GM18868 (cell line): ENCODE data around the gene FAM117B.
A peak's percentile ranks its signal among the peaks of the same experiment; 100 is the strongest.
"Not testable (repeated sequence)": the region's sequence is repeated elsewhere in the genome, so short reads cannot be mapped to it uniquely, and the experiment has no call there.

Source experiments
- ATAC-seq: cut with Tn5 transposase; IDR thresholded peaks from one replicate; pipeline ENCODE4 v1.9.1; 2021; ENCODE audit warnings: mild to moderate bottlenecking, moderate library complexity; ENCODE audit not compliant: unreplicated experiment

Gene FAM117B

GRCh38 chr2:202636213-202636513, 1.4 kb downstream of the FAM117B start:
- peak; percentile 20 for ATAC-seq

GRCh38 chr2:202638721-202639120, 4.0 kb downstream of the FAM117B start:
- no peak for ATAC-seq

GRCh38 chr2:202639231-202639630, 4.5 kb downstream of the FAM117B start:
- no peak for ATAC-seq

- ATAC-seq, result no peak
Observed at GRCh38 chr2:202642567-202642966, 7.8 kb downstream of the FAM117B start.

GRCh38 chr2:202643012-202643858, 8.5 kb downstream of the FAM117B start:
- no peak for ATAC-seq

- ATAC-seq, result no peak
Observed at GRCh38 chr2:202652119-202652518, 17.4 kb downstream of the FAM117B start.

GRCh38 chr2:202653890-202654289, 19.1 kb downstream of the FAM117B start:
- ATAC-seq, result no peak

- no peak for ATAC-seq
Observed at GRCh38 chr2:202657876-202658275, 23.1 kb downstream of the FAM117B start.

- ATAC-seq, result no peak
Observed at GRCh38 chr2:202660796-202661195, 26.0 kb downstream of the FAM117B start.

- peak; percentile 38 for ATAC-seq
Observed at GRCh38 chr2:202669841-202670240, 35.1 kb downstream of the FAM117B start.

- ATAC-seq, result no peak
Observed at GRCh38 chr2:202671317-202672035, 36.7 kb downstream of the FAM117B start.

GRCh38 chr2:202675097-202675496, 40.3 kb downstream of the FAM117B start:
- not testable (repeated sequence) for ATAC-seq

GRCh38 chr2:202679980-202680379, 45.2 kb downstream of the FAM117B start:
- no peak for ATAC-seq

- no peak for ATAC-seq
Observed at GRCh38 chr2:202680512-202680911, 45.7 kb downstream of the FAM117B start.

GRCh38 chr2:202681688-202682205, 47.0 kb downstream of the FAM117B start:
- no peak for ATAC-seq

GRCh38 chr2:202682274-202682673, 47.5 kb downstream of the FAM117B start:
- no peak for ATAC-seq

GRCh38 chr2:202687276-202687675, 52.5 kb downstream of the FAM117B start:
- ATAC-seq, result no peak

GRCh38 chr2:202689459-202689858, 54.7 kb downstream of the FAM117B start:
- ATAC-seq, result no peak

- no peak for ATAC-seq
Observed at GRCh38 chr2:202689898-202690297, 55.1 kb downstream of the FAM117B start.

- no peak for ATAC-seq
Observed at GRCh38 chr2:202690321-202690900, 55.6 kb downstream of the FAM117B start.

GRCh38 chr2:202693503-202693902, 58.7 kb downstream of the FAM117B start:
- no peak for ATAC-seq

- ATAC-seq, result no peak
Observed at GRCh38 chr2:202695166-202695565, 60.4 kb downstream of the FAM117B start.
